HEK293 (cell line): ENCODE results near the gene PATE3.

Source experiments
- CTCF ChIA-PET: fragments of 350-600 bp; formaldehyde crosslinking; extraction: SDS; loops from one replicate; lab custom pipeline; 2021; ENCODE audit warnings: antibody characterized with exemption; lab: Yijun Ruan, JAX
- POLR2A ChIA-PET: fragments of 300-600 bp; formaldehyde crosslinking; extraction: SDS; loops from one replicate; lab custom pipeline; 2020; ENCODE audit warnings: antibody characterized with exemption, inconsistent platforms; lab: Yijun Ruan, JAX
- H3K27ac ChIP-seq: fragments of 200-500 bp; sonication (Bioruptor generic); 2 replicates; pipeline ENCODE4 v1.5.1; 2014; ENCODE audit warnings: low read depth, low read length, control low read depth, inconsistent platforms; ENCODE audit errors: extremely low read depth
- H3K36me3 ChIP-seq, 2 experiments: fragments of 200-500 bp in 1 of 2; sonication (Bioruptor generic) in 1 of 2; 1 replicate in 1 of 2; 2 replicates in 1 of 2; pipeline ENCODE4 v1.5.1; 2014 to 2017; ENCODE audit warnings: inconsistent platforms in 2 of 2, low read length in 2 of 2; ENCODE audit not compliant: control insufficient read depth in 2 of 2, insufficient read depth in 1 of 2
- H3K4me1 ChIP-seq: fragments of 200-500 bp; sonication (Bioruptor generic); 2 replicates; pipeline ENCODE4 v1.5.1; 2014; ENCODE audit warnings: mild to moderate bottlenecking, low read length, inconsistent platforms; ENCODE audit not compliant: control insufficient read depth, insufficient read depth
- H3K4me3 ChIP-seq: 2 replicates; pipeline ENCODE4 v1.5.1; 2011; ENCODE audit warnings: low read depth, mild to moderate bottlenecking, control low read depth, low read length, moderate library complexity
- H3K9me3 ChIP-seq: fragments of 200-500 bp; sonication (Bioruptor generic); 2 replicates; pipeline ENCODE4 v1.5.1; 2014; ENCODE audit warnings: low read depth, low read length, inconsistent platforms; ENCODE audit not compliant: control insufficient read depth, insufficient read depth
- GLI2 ChIP-seq: fragments of 450-650 bp; formaldehyde crosslinking; IDR thresholded peaks from 2 replicates; pipeline ENCODE4; 2017; ENCODE audit warnings: missing biosample characterization, missing genetic modification characterization, low read depth, borderline replicate concordance
- KLF1 ChIP-seq: fragments of 450-650 bp; formaldehyde crosslinking; IDR thresholded peaks from 2 replicates; pipeline ENCODE4 v1.5.1; 2016; ENCODE audit warnings: missing biosample characterization, missing genetic modification characterization
- SCRT1 ChIP-seq: fragments of 450-650 bp; formaldehyde crosslinking; IDR thresholded peaks from 2 replicates; pipeline ENCODE4 v1.5.1; 2016; ENCODE audit warnings: missing biosample characterization, missing genetic modification characterization, borderline replicate concordance
- SP7 ChIP-seq: fragments of 450-650 bp; formaldehyde crosslinking; IDR thresholded peaks from 2 replicates; pipeline ENCODE4 v1.5.1; 2016; ENCODE audit warnings: missing biosample characterization, missing genetic modification characterization
- ZBTB17 ChIP-seq: fragments of 450-650 bp; formaldehyde crosslinking; IDR thresholded peaks from 2 replicates; pipeline ENCODE4 v1.5.1; 2016; ENCODE audit warnings: missing biosample characterization, missing genetic modification characterization
- ZBTB20 ChIP-seq: fragments of 450-650 bp; formaldehyde crosslinking; IDR thresholded peaks from 2 replicates; pipeline ENCODE4 v1.5.1; 2016; ENCODE audit warnings: missing biosample characterization, missing genetic modification characterization
- ZFP69B ChIP-seq: fragments of 450-650 bp; formaldehyde crosslinking; IDR thresholded peaks from 2 replicates; pipeline ENCODE4 v1.5.1; 2016; ENCODE audit warnings: missing biosample characterization, missing genetic modification characterization
- ZIC2 ChIP-seq: fragments of 450-650 bp; formaldehyde crosslinking; IDR thresholded peaks from 2 replicates; pipeline ENCODE4 v1.5.1; 2016; ENCODE audit warnings: missing biosample characterization, missing genetic modification characterization
- ZNF157 ChIP-seq: fragments of 450-650 bp; formaldehyde crosslinking; IDR thresholded peaks from 2 replicates; pipeline ENCODE4 v1.5.1; 2016; ENCODE audit warnings: missing biosample characterization, missing genetic modification characterization
- ZNF302 ChIP-seq: fragments of 450-650 bp; formaldehyde crosslinking; IDR thresholded peaks from 2 replicates; pipeline ENCODE4 v1.5.1; 2016; ENCODE audit warnings: missing biosample characterization, missing genetic modification characterization, low read depth
- ZNF324 ChIP-seq: fragments of 450-650 bp; formaldehyde crosslinking; IDR thresholded peaks from 2 replicates; pipeline ENCODE4 v1.5.1; 2016; ENCODE audit warnings: missing biosample characterization, missing genetic modification characterization
- ZNF423 ChIP-seq: fragments of 450-650 bp; formaldehyde crosslinking; IDR thresholded peaks from 2 replicates; pipeline ENCODE4 v1.5.1; 2016; ENCODE audit warnings: missing biosample characterization, missing genetic modification characterization
- ZNF521 ChIP-seq: fragments of 450-650 bp; formaldehyde crosslinking; IDR thresholded peaks from 2 replicates; pipeline ENCODE4 v1.5.1; 2017; ENCODE audit warnings: missing biosample characterization, mild to moderate bottlenecking, missing genetic modification characterization
- ZNF549 ChIP-seq: fragments of 450-650 bp; IDR thresholded peaks from 2 replicates; pipeline ENCODE4 v1.5.1; 2018; ENCODE audit warnings: missing biosample characterization, missing genetic modification characterization, mild to moderate bottlenecking, inconsistent platforms, moderate library complexity
- ZNF560 ChIP-seq: fragments of 450-650 bp; formaldehyde crosslinking; IDR thresholded peaks from 2 replicates; pipeline ENCODE4 v1.5.1; 2017; ENCODE audit warnings: missing biosample characterization, missing genetic modification characterization, borderline replicate concordance
- ZNF585B ChIP-seq: fragments of 450-650 bp; formaldehyde crosslinking; IDR thresholded peaks from 2 replicates; pipeline ENCODE4 v1.5.1; 2016; ENCODE audit warnings: missing biosample characterization, missing genetic modification characterization
- ZNF621 ChIP-seq: fragments of 450-650 bp; formaldehyde crosslinking; IDR thresholded peaks from 2 replicates; pipeline ENCODE4 v1.5.1; 2017; ENCODE audit warnings: missing biosample characterization, missing genetic modification characterization
- ZNF623 ChIP-seq: fragments of 450-650 bp; formaldehyde crosslinking; IDR thresholded peaks from 2 replicates; pipeline ENCODE4 v1.5.1; 2016; ENCODE audit warnings: missing biosample characterization, missing genetic modification characterization
- ZNF658 ChIP-seq: fragments of 450-650 bp; formaldehyde crosslinking; IDR thresholded peaks from 2 replicates; pipeline ENCODE4; 2016; ENCODE audit warnings: missing biosample characterization, missing genetic modification characterization
- ZNF670 ChIP-seq: fragments of 450-650 bp; formaldehyde crosslinking; IDR thresholded peaks from 2 replicates; pipeline ENCODE4 v1.5.1; 2016; ENCODE audit warnings: missing biosample characterization, missing genetic modification characterization, low read depth
- ZNF677 ChIP-seq: fragments of 450-650 bp; IDR thresholded peaks from 2 replicates; pipeline ENCODE4 v1.5.0; 2018; ENCODE audit warnings: missing biosample characterization, mild to moderate bottlenecking, missing genetic modification characterization, moderate library complexity
- ZNF776 ChIP-seq: fragments of 450-650 bp; formaldehyde crosslinking; IDR thresholded peaks from 2 replicates; pipeline ENCODE4 v1.5.0; 2017; ENCODE audit warnings: missing biosample characterization, missing genetic modification characterization, borderline replicate concordance
- ZNF837 ChIP-seq: fragments of 450-650 bp; formaldehyde crosslinking; IDR thresholded peaks from 2 replicates; pipeline ENCODE4 v1.5.1; 2016; ENCODE audit warnings: missing biosample characterization, missing genetic modification characterization
- TF ChIP-seq, protein P1 (sequence below): fragments of 450-650 bp; formaldehyde crosslinking; IDR thresholded peaks from 2 replicates; pipeline ENCODE4 v1.5.1; 2017; ENCODE audit warnings: missing biosample characterization, missing genetic modification characterization
- TF ChIP-seq, protein P2 (sequence below): fragments of 450-650 bp; formaldehyde crosslinking; IDR thresholded peaks from 2 replicates; pipeline ENCODE4 v1.5.1; 2016; ENCODE audit warnings: missing biosample characterization, missing genetic modification characterization
- TF ChIP-seq, protein P3 (sequence below): fragments of 450-650 bp; IDR thresholded peaks from 2 replicates; pipeline ENCODE4 v1.5.1; 2018; ENCODE audit warnings: missing biosample characterization, mild to moderate bottlenecking, missing genetic modification characterization

PATE3 gene

DNA sequence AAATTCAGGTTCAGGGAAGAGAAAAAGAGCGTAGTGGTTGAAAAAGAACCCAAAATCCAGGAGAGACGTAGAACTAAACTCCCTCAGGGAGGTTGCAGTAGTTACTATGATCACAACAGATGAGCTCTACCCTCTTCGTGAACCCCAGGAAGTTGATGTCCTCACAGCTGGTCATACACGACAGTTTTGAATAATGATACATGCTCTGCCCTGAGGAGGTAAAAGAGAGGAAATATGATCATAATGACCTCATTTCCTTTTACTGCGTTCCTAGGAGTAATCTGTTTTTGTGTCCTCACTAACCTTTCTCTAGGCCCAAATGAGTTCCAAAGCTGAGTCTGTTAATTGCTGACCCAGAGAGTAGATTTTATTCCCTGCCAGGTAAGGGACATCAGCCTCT, 10.6 kb upstream of the PATE3 start (continued):
- TF ChIP-seq ZBTB17 (tag by site-specific recombination) = no peak
- TF ChIP-seq ZNF549 (tag by site-specific recombination) = no peak
- TF ChIP-seq ZNF658 (tag by site-specific recombination) = no peak
- no peak for TF ChIP-seq ZNF521 (tag by site-specific recombination)
- TF ChIP-seq SP7 (tag by site-specific recombination) = no peak
- no peak for TF ChIP-seq ZFP69B (tag by site-specific recombination)

- TF ChIP-seq ZNF324 (tag by site-specific recombination) (no peak), ZNF621 (no peak), ZNF585B (tag by site-specific recombination) (no peak)
- TF ChIP-seq, protein P1, sequence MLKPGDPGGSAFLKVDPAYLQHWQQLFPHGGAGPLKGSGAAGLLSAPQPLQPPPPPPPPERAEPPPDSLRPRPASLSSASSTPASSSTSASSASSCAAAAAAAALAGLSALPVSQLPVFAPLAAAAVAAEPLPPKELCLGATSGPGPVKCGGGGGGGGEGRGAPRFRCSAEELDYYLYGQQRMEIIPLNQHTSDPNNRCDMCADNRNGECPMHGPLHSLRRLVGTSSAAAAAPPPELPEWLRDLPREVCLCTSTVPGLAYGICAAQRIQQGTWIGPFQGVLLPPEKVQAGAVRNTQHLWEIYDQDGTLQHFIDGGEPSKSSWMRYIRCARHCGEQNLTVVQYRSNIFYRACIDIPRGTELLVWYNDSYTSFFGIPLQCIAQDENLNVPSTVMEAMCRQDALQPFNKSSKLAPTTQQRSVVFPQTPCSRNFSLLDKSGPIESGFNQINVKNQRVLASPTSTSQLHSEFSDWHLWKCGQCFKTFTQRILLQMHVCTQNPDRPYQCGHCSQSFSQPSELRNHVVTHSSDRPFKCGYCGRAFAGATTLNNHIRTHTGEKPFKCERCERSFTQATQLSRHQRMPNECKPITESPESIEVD = no peak
- TF ChIP-seq, protein P2, sequence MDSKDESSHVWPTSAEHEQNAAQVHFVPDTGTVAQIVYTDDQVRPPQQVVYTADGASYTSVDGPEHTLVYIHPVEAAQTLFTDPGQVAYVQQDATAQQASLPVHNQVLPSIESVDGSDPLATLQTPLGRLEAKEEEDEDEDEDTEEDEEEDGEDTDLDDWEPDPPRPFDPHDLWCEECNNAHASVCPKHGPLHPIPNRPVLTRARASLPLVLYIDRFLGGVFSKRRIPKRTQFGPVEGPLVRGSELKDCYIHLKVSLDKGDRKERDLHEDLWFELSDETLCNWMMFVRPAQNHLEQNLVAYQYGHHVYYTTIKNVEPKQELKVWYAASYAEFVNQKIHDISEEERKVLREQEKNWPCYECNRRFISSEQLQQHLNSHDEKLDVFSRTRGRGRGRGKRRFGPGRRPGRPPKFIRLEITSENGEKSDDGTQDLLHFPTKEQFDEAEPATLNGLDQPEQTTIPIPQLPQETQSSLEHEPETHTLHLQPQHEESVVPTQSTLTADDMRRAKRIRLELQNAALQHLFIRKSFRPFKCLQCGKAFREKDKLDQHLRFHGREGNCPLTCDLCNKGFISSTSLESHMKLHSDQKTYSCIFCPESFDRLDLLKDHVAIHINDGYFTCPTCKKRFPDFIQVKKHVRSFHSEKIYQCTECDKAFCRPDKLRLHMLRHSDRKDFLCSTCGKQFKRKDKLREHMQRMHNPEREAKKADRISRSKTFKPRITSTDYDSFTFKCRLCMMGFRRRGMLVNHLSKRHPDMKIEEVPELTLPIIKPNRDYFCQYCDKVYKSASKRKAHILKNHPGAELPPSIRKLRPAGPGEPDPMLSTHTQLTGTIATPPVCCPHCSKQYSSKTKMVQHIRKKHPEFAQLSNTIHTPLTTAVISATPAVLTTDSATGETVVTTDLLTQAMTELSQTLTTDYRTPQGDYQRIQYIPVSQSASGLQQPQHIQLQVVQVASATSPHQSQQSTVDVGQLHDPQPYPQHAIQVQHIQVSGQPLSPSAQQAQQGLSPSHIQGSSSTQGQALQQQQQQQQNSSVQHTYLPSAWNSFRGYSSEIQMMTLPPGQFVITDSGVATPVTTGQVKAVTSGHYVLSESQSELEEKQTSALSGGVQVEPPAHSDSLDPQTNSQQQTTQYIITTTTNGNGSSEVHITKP = no peak
- POLR2A ChIA-PET = no interaction called here
- H3K27ac ChIP-seq = no peak within 1 kb of the TSS
These were observed 9.2 kb upstream of the PATE3 start, which contains the start of gene PATE2 for GRCh38 chr11:125778728-125779127. TSS of gene PATE2 (minus strand) at chr11:125778828. CDS start at chr11:125778773, 55 bp downstream.

DNA sequence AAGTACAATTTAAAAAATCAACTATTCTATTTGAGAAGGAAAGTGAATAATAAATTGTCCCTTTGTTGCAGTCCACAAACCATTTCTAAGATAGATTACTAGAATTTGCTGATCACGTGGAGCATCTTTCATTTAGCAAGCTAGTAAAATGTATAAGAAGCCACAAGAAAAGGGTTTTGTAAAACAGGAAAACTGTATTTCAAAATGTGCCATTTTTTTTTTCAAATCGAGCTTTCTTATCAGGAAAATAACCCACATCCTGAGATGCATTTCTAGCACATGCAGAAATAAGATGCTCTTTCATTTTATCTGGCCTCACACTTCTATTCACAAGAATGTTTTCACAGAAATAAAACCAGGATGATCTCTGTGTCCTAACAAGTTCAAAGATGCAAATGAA, 3.2 kb upstream of the PATE3 start:
- POLR2A ChIA-PET = no interaction called here
- no peak overlapping the region for H3K27ac ChIP-seq
- H3K9me3 ChIP-seq = no peaks in the 10 kb centered on the region
- CTCF ChIA-PET = interaction anchor here (0.6 kb wide), 1 partner anchor 696 kb away, joined by 3 read pairs; no protein-coding TSS in a partner anchor
- no peak overlapping the region for H3K4me3 ChIP-seq
- no peaks in the 10 kb centered on the region for H3K36me3 ChIP-seq
- TF ChIP-seq ZBTB17 (tag by site-specific recombination) (no peak), ZNF302 (tag by site-specific recombination) (no peak), ZNF776 (no peak), ZNF837 (no peak), ZNF623 (tag by site-specific recombination) (no peak), SCRT1 (tag by site-specific recombination) (no peak), ZNF560 (tag by site-specific recombination) (no peak), ZNF677 (tag by site-specific recombination) (no peak), ZNF670 (no peak), ZIC2 (tag by site-specific recombination) (no peak), ZBTB20 (tag by site-specific recombination) (no peak), GLI2 (no peak), ZNF157 (no peak), ZNF621 (no peak), ZNF423 (no peak), KLF1 (tag by site-specific recombination) (no peak)
- TF ChIP-seq, protein P3, sequence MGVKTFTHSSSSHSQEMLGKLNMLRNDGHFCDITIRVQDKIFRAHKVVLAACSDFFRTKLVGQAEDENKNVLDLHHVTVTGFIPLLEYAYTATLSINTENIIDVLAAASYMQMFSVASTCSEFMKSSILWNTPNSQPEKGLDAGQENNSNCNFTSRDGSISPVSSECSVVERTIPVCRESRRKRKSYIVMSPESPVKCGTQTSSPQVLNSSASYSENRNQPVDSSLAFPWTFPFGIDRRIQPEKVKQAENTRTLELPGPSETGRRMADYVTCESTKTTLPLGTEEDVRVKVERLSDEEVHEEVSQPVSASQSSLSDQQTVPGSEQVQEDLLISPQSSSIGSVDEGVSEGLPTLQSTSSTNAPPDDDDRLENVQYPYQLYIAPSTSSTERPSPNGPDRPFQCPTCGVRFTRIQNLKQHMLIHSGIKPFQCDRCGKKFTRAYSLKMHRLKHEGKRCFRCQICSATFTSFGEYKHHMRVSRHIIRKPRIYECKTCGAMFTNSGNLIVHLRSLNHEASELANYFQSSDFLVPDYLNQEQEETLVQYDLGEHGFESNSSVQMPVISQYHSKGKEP (tag by site-specific recombination) = no peak
- no peaks in the 10 kb centered on the region for H3K4me1 ChIP-seq

More at GRCh38 chr11:125778728-125779127, 9.2 kb upstream of the PATE3 start, which contains the start of gene PATE2:
- no peaks in the 10 kb centered on the region for H3K36me3 ChIP-seq
- CTCF ChIA-PET = no interaction called here
- H3K9me3 ChIP-seq = no peaks in the 10 kb centered on the region
- H3K4me3 ChIP-seq = no peak within 1 kb of the TSS
- no peaks in the 10 kb centered on the region for H3K4me1 ChIP-seq
